Right lung (tissue), 5 donors: Measurements from ENCODE around the gene SLC10A7. TPM values are rescaled to one million over a fixed set of nuclear protein-coding genes. Genes with fewer than 3 reads are reported as not detected.

ENCODE experiments used
- DNase-seq, 2 donors: peaks; one replicate each; pipeline ENCODE4 v3.0.0-alpha.2; 2013
- polyA plus RNA-seq, 5 donors: library from polyadenylated mRNA; unstranded; fragments of 120-200 nt; gene quantifications; one replicate each; pipeline versions ENCODE4 v1.2.1 to v1.2.3, GENCODE V29; 2013; ENCODE audit warnings: inconsistent platforms in 1 of 5, low replicate concordance in 1 of 5; ENCODE audit not compliant: insufficient read length in 5 of 5, insufficient read depth in 1 of 5

SLC10A7 gene
- polyA plus RNA-seq, 5 donors: 10.6 to 22.2 (median 21.8) TPM

GRCh38 chr4:146260521-146260920 lies 261.2 kb downstream of the SLC10A7 start:
- no peak for DNase-seq

- DNase-seq: no peak
Observed at GRCh38 chr4:146257511-146257910, 264.2 kb downstream of the SLC10A7 start.

- DNase-seq: no peak
Observed at GRCh38 chr4:146256328-146256727, 265.4 kb downstream of the SLC10A7 start.

- no peak for DNase-seq
Observed at GRCh38 chr4:146255874-146256273, 265.9 kb downstream of the SLC10A7 start.

- no peak for DNase-seq
Observed at GRCh38 chr4:146255463-146255862, 266.3 kb downstream of the SLC10A7 start.

- DNase-seq: no peak
Observed at GRCh38 chr4:146252969-146253611, 268.6 kb downstream of the SLC10A7 start.

GRCh38 chr4:146247356-146247755 lies 274.4 kb downstream of the SLC10A7 start:
- no peak for DNase-seq

GRCh38 chr4:146246381-146246780 lies 275.4 kb downstream of the SLC10A7 start:
- DNase-seq: no peak

GRCh38 chr4:146245850-146246249 lies 275.9 kb downstream of the SLC10A7 start:
- DNase-seq: peak; percentile 78 to 81

GRCh38 chr4:146245246-146245645 lies 276.5 kb downstream of the SLC10A7 start:
- peak in 1 of 2 donors; percentile 28 for DNase-seq

GRCh38 chr4:146244496-146244895 lies 277.2 kb downstream of the SLC10A7 start:
- DNase-seq: no peak

- DNase-seq: no peak
Observed at GRCh38 chr4:146243883-146244277, 277.9 kb downstream of the SLC10A7 start.

- no peak for DNase-seq
Observed at GRCh38 chr4:146243141-146243882, 278.4 kb downstream of the SLC10A7 start.

- DNase-seq: no peak
Observed at GRCh38 chr4:146238107-146238506, 283.6 kb downstream of the SLC10A7 start.

GRCh38 chr4:146237092-146237491 lies 284.6 kb downstream of the SLC10A7 start:
- DNase-seq: no peak

GRCh38 chr4:146236216-146236615 lies 285.5 kb downstream of the SLC10A7 start:
- no peak for DNase-seq

- DNase-seq: no peak
Observed at GRCh38 chr4:146235654-146236177, 286.0 kb downstream of the SLC10A7 start.

GRCh38 chr4:146232131-146232722 lies 289.5 kb downstream of the SLC10A7 start:
- DNase-seq: no peak

GRCh38 chr4:146229406-146229805 lies 292.3 kb downstream of the SLC10A7 start:
- DNase-seq: no peak

GRCh38 chr4:146224326-146224966 lies 297.3 kb downstream of the SLC10A7 start:
- no peak for DNase-seq

- no peak for DNase-seq
Observed at GRCh38 chr4:146222313-146222712, 299.4 kb downstream of the SLC10A7 start.

GRCh38 chr4:146214238-146214637 lies 307.5 kb downstream of the SLC10A7 start, which contains the start of gene REELD1:
Gene REELD1, plus strand, starts transcription at chr4:146214538. Its CDS starts 2,415 bp downstream, at chr4:146216953.
- DNase-seq: no peak
